Activated CD4-positive, alpha-beta T cell treated with anti-CD3 and anti-CD28 coated beads, Interleukin-2, amount 50 U/mL, for 48 hours (primary cell): Measurements from ENCODE around the gene PRICKLE3.
A peak's percentile ranks its signal among the peaks of the same experiment; 100 is the strongest.
"Not testable (repeated sequence)": the region's sequence is repeated elsewhere in the genome, so short reads cannot be mapped to it uniquely, and the experiment has no call there.

Experiments
- DNase-seq, 2 experiments: peaks; one replicate each; pipeline ENCODE4 v3.0.0-alpha.2; 2020

The PRICKLE3 gene

DNA sequence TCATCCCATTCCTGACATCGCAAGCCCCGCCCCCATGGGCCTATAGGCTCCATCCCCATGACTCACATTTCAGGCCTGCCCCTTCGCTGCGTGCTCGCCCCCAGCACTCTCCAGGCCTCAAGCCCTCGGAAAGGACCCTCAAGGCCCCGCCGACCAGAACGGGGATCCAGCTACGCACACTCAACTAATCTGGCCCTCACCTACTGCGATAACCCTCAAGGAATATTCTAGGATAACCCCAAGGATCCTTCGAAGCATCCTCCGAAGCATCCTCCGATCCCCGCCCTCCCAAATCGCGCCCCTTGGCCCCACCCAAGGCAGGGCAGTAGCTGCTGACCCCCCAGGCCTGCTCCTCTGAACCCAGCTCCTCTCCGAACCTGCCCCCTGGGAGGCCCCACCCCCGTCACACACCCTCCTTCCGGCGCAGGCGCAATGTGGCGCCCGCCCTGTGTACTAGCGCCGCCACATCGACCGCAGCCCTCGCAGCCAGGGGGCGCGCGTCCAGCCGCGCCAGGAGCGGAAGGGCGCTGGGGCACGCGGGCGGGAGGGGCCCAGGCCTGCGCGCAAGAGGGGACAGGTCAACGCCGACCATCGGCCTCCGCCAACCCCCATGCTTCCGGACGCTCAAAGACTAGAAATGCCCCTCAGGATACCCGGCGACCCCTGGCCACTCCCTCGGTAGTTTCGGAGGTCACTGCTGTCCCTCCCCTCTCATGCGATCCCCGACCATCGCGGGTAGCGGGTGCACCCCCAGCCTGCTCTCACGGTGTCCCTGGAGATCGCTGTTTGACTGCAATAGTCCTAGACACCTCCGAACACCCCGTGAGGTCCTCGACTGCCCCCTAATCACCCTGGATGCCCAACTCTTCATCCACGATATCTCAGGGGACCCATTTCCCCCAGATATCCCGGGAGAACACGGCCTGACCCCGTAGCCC is 30.0 kb downstream of the PRICKLE3 start:
- DNase-seq, result peak; percentile 82 to 86

DNA sequence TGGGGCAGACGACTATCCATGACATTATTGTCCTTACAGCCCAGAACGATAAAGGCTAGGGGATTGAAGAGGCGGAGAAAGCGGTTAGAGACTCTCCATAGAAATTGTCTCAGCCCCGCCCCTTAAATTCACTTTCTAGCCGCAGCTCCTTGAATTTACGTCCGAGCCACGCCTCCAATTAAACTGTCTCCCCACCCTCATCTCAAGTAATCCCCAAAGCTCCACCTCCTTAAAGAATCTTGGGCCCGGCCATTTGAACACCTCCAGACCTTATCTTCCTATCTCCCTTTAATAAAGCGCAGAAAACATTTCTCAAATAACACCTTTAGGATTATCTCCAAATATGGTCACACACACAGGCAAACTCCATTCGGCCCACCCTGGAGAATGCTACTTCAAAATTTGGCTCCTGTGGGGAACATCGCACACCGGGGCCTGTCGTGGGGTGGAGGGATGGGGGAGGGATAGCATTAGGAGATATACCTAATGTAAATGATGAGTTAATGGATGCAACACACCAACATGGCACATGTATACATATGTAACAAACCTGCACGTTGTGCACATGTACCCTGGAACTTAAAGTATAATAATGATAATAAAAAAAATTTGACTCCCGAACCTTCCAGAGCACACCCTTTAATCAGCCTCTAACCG is 30.8 kb downstream of the PRICKLE3 start:
- DNase-seq, result peak; percentile 38 to 62

DNA sequence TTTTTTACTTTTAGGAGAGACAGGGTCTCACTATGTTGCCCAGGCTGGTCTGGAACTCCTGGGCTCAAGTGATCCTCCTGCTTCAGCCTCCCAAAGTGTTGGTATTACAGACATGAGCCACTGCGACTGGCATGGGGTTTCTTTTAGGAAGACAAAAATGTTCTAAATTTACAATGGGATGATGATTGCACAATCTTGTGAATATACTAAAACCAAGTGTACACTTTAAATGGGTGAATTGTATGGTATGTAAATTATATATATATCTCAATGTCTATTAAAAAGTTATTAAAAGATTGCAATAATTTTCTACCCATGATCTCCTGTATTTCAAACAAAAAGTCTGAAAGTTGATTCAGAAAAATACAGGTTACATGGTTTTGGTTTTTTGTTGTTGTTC is 32.7 kb downstream of the PRICKLE3 start:
- DNase-seq, result no peak

DNA sequence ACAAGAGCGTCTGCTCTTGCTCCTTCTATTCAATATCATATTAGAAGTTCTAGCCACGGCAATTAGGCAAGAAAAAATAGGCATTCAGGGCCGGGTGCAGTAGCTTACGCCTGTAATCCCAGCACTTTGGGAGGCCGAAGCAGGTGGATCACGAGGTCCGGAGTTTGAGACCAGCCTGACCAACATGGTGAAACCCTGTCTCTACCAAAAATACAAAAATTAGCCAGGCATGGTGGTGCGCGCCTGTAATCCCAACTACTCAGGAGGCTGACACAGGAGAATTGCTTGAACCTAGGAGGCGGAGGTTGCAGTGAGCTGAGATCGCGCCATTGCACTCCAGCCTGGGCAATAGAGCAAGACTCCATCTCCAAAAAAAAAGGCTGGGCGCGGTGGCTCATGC is 36.9 kb downstream of the PRICKLE3 start:
- not testable (repeated sequence) for DNase-seq

DNA sequence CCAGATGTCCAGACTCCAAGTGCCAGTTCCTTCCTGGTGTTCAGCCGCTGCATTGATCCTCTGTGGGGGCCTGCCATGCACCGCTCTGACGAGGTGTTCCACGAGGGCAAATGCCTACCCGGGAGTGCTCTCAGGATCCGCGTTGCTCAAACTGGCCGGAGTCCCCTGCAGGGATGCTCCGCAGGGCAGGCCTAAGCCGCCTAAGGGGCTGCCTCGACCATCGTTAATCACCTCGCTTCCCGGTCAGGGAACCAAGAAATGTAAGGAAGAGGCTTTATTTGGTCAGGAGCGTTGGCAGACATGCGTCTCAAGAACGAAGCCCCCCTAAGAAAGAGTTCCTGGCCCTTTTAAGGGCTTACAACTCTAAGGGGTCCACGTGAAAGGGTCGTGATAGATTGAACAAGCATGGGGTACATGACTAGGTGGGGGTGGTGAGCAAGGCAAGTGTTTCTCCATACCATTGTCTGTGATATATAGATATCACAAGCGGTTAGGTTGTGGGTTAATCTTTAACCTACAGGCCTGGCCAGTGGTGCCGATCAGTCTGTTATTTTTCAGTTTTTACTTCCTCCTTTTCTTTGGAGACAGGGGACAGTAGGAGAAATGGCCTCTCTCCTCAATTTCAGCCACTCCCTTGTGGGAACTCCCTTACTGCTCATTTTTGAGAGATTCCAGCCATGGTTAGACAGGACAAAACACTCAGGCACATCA is 37.6 kb downstream of the PRICKLE3 start:
- not testable (repeated sequence) for DNase-seq

DNA sequence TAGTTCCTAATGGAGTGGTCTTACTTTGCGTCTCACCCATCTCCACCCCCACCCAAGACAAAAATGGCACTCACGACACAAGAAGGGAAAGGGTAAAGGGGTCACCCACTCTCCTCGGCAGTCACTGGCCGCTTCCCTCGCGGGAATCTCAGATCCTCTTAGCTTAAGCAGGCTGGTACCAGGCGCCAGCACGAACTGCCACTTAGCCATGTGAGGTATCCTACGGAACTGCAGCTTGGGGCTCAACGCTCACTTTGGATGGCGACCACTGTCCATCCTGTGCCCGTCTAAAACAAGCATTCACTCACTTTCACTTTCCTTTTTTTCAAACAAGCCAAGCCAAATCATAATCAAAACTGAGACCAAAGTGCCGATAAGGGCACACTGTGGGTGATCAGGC is 38.2 kb downstream of the PRICKLE3 start:
- no peak for DNase-seq

DNA sequence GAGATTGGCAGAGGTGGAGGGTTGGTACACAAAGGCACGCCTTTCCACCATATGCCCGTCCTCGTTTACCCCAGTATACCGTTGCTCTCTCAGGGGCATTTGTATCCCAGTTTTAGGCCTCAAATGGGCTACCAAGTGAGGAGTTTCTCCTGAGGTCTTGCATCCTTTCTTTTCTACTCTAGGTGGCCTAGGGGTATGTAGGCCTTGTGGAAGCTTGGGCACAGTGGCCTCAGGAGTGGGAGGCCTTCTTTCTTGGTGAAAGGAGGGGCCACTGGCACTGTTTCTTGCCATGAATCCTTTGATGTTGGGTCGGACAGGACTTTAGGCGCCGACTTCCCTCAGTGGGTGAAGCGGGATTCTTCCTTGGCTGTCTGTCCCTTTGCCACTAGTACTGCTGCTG is 38.9 kb downstream of the PRICKLE3 start:
- DNase-seq, result no peak

DNA sequence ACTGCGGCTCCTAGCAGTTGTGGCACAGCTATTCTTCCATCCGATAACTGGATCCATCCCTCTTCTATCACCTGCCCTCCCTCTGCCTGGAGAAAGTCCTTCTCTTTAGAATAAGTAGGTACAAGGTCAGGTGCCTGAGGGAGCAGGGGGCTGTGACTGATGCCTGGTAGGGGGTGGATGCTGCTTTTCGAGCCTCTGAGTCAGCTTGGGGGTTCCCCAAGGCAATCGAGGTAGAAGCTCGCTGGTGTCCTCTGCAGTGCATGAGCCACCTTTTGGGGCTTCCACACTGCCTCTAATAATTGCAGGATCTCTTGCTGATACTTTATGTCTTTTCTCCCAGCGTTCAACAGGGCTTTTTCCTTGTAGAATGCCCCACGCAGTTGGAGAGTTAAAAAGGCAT is 43.0 kb downstream of the PRICKLE3 start:
- DNase-seq, result not testable (repeated sequence)

DNA sequence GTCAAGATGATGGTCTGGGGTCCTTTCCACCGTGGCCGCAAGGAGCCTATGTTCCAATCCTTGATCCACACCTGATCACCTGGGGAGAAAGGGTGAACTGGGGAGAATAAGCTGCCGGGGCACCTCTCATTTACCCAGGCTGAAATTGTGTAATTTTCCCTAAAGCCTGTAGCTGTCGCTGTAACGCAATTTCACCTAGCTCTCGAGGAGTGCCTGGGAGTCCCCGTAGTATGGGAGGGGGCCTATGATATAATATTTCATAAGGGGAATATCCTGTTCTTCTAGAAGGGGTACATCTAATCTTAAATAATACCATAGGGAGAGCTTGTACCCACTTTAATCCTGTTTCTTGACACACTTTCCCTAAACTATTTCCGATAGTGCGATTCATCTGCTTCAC is 43.9 kb downstream of the PRICKLE3 start:
- DNase-seq, result not testable (repeated sequence)

DNA sequence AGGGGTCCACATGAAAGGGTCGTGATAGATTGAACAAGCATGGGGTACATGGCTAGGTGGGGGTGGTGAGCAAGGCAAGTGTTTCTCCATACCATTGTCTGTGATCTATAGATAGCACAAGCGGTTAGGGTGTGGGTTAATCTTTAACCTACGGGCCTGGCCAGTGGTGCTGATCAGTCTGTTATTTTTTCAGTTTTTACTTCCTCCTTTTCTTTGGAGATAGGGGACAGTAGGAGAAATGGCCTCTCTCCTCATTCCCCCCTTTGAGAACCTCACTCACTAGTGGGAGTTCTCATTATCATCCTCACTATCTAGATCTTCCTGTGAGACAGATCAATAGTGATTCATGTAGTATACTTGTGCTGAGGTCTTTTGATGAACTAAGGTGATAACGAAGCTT is 46.5 kb downstream of the PRICKLE3 start:
- no peak for DNase-seq

DNA sequence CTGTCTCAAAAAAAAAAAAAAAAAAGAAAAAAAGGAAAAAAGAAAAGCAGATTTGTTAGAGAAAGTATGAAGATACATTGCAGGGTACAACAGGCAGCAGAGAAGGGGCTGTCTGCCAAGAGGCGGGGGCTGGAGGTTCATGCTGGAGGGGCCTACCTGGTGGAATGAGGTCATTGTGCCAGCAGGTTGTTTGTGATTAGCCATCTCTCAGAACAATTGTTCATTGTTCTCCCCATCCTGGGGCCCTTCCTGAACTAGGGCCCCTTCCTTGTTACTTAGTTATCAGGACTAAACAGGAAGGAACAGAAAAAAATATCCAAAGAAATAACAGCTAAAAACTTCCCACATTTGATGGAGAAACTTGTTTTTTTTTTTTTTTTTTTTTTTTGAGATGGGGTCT is 48.7 kb downstream of the PRICKLE3 start:
- no peak for DNase-seq

DNA sequence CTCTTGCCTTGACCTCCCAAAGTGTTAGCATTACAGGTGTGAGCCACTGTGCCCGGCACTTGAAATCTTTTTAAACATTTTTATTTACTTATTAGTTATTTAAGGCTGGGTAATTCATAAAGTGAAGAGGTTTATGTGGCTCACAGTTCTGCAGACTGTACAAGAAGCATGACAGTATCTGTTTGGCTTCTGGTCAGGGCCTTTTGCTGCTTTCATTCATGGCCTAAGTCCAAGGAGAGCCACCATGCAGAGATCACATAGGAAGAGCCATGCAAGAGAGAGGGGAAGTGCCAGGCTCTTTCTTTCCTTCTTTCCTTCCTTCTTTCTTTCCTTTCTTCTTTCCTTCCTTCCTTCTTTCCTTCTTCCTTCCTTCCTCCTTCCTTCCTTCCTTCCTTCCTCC is 52.4 kb downstream of the PRICKLE3 start:
- no peak for DNase-seq

DNA sequence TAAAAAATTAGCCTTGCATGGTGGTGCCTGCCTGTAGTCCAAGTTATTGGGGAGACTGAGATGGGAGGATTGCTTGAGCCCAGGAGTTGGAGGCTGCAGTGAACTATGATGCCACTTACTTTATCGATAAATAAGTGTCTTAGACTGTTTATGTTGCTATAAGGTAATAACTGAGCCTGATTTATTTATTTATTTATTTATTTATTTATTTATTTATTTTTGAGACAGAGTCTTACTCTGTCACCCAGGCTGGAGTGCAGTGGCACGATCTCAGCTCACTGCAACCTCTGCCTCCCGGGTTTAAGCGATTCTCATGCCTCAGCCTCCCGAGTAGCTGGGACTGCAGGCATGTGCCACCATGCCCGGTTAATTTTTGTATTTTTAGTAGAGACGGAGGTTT is 53.9 kb downstream of the PRICKLE3 start:
- DNase-seq, result not testable (repeated sequence)

DNA sequence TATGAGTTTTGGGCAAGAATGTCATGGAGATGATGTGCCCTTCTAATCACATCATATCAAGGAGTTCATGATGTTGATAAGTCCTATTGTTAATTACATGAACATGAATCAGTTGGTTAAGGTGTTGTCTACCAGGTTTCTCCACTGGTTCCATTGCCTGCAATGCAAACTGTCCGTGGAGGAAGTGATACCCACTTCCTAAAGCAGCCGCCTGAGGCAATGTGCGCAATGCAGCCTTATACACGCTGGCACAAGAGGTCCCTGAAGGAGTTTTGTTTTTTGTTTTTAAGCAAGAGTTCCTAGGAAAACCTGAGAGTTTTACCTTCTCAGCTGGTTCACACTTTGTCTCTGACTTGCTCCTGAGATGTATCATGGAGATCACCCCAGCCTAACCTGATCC is 56.7 kb downstream of the PRICKLE3 start:
- no peak for DNase-seq

DNA sequence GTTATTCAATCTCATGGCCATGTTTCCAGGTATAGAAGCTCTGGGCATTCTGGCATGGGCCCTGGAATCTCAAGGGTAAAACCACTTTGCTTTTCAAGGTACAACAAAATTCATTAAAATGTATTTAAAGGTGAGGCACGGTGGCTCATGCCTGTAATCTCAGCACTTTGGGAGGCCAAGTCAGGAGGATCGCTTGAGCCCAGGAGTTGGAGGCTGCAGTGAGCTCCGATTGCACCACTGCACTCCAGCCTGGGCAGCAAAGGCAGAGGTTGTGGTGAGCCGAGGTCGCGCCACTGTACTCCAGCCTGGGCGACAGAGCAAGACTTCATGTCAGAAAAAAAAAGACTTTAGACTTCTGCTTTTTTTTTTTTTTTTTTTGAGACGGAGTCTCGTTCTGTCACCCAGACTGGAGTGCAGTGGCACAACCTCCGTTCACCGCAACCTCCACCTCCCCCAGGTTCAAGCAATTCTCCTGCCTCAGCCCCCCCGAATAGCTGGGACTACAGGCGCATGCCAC is 58.4 kb downstream of the PRICKLE3 start:
- DNase-seq, result not testable (repeated sequence)
